ENCODE data around the gene RUVBL2. TPM values are rescaled to one million over a fixed set of nuclear protein-coding genes. Genes with fewer than 3 reads are reported as not detected.

Gene RUVBL2
- total RNA-seq, result 175 and 353 TPM in 2 replicates

DNA sequence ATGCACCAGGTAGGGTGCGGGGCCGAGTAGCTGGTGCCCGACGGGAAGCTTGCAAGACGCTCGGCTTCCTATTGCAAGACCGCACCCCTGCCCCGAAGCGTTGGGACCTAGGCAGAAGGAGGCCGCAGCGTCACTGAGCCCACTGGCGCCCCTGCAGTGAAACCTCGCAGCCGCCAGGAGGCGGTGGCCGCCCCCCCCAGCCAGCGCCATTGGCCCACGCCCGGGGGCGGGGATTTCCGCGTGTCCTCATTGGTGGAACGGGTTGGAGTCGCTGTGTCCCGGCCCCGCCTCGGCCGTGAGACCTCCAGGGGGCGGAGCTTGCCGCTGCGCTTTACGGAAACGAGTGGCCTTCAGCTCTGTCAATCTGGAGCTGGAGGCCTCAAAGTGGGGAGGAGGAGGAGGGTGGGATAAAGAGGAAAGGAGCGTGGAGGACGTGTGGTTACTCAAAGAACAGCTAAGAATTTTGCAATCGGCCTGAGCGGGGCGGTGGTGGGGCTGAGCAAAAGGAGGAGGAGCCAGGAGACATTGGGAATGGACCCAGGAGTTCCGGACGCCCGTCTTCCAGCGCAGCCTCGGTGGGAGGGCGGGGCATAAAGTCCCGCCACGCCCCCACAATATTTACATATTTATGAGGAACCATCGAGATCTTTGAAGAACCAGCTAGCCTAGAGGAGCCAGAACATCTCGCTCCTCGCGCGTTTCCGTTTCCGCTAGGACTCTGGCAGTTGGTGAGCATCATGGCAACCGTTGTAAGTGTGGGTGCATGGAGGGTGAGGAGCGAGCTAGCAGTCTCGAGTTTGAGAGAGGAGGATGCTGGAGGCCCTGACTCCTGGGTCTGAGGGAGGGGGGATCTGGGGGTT, at the start of gene RUVBL2, which contains the start of gene GYS1:
Gene RUVBL2, plus strand, starts transcription at position 713 of the 860 bp plus-strand sequence. Its CDS starts 25 bp downstream, at position 738.
Gene GYS1, minus strand, starts transcription at position 135 of the 860 bp plus-strand sequence. CDS start 197 bp downstream, outside the sequence.

DNA sequence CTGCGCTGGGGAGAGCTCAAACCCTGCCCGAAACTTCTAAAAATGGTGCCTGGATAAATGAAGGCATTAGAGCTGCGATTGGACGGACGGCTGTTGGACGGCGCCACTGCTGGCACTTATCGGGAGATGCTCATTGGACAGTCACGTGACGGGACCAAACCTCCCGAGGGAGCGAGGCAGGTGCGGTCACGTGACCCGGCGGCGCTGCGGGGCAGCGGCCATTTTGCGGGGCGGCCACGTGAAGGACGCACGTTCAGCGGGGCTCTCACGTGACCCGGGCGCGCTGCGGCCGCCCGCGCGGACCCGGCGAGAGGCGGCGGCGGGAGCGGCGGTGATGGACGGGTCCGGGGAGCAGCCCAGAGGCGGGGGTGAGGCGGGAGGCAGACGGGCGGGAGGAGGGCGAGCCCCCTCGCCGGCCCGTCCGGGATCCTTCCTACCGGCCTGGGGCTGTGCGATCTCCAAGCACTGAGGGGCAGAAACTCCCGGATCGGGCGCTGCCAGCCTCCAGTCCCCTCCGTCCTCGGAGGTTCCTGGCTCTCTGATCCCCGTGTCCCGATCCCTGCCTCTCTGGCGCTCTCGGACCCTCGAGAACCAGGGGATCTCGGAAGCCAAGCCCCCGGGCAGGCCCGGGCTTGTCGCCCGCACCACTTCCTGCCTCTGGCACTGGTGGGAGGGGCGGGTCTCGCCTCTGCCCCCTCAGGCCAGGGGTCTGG, 38.9 kb upstream of the RUVBL2 start, which contains the start of gene BAX:
Gene BAX, plus strand, starts transcription at position 281 of the 713 bp plus-strand sequence. Its CDS starts 54 bp downstream, at position 335.

DNA sequence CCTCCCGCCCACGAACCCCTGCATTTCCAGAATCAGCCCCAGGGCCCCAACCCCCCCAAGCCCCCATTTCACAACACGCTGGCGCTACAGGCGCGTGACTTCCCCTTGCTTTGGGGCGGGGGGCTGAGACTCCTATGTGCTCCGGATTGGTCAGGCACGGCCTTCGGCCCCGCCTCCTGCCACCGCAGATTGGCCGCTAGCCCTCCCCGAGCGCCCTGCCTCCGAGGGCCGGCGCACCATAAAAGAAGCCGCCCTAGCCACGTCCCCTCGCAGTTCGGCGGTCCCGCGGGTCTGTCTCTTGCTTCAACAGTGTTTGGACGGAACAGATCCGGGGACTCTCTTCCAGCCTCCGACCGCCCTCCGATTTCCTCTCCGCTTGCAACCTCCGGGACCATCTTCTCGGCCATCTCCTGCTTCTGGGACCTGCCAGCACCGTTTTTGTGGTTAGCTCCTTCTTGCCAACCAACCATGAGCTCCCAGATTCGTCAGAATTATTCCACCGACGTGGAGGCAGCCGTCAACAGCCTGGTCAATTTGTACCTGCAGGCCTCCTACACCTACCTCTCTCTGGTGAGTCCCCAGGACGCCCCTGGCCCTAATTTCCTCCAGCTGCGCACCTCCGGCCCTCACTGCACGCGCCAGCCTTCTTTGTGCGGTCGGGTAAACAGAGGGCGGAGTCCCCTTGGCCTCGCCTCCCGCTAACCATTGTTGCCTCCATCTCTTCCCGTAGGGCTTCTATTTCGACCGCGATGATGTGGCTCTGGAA, 28.5 kb upstream of the RUVBL2 start, which contains the start of gene FTL:
Gene FTL, plus strand, starts transcription at position 270 of the 766 bp plus-strand sequence. Its CDS starts 199 bp downstream, at position 469.

DNA sequence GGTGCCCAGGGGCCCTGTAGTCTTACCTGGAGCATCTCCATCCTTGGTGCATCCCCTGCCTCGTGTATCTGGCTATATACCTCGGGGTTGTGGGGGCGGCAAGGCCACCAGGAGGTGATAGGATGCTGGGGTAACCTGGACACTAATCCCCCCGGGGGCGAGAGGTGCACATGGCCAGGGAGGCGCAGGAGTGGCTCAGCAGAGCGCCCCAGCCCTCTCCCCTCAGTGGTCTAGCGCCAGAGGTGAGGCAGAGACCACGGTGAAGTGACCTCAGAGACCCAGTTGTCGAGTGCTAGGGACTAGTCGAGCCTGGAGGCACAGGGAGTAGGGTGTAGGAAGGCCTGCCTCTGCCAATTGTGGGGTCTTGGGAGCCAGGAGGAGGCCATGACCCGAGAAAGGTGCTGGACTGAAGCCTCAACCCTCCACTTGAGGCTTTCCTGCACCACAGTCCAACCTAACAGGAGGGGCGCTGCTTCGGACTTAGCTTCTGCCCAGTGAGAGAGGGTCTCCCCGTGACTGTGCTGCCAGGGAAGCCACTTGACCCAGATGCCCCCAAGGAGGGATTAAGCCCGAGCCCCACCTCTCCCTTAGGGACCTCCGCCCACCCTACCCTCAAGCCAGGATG, 23.5 kb downstream of the RUVBL2 start, which contains the start of gene LHB:
Gene LHB, minus strand, starts transcription at position 51 of the 625 bp plus-strand sequence. Its CDS starts 10 bp downstream, at position 41.

DNA sequence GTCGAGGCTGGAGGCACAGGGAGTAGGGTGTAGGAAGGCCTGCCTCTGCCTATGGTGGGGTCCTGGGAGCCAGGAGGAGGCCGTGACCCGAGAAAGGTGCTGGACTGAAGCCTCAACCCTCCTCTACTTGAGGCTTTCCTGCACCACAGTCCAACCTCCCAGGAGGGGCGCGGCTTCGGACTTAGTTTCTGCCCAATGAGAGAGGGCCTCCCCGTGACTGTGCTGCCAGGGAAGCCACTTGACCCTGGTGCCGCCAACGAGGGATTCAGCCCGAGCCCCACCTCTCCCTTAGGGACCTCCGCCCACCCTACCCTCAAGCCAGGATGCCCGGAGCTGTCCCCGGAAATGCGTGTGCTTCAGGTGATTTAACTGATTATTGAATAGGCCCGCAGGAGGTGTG, 30.5 kb downstream of the RUVBL2 start, which contains the start of gene CGB3:
Gene CGB3, minus strand, starts transcription at position 101 of the 400 bp plus-strand sequence. CDS start 362 bp downstream, outside the sequence.

DNA sequence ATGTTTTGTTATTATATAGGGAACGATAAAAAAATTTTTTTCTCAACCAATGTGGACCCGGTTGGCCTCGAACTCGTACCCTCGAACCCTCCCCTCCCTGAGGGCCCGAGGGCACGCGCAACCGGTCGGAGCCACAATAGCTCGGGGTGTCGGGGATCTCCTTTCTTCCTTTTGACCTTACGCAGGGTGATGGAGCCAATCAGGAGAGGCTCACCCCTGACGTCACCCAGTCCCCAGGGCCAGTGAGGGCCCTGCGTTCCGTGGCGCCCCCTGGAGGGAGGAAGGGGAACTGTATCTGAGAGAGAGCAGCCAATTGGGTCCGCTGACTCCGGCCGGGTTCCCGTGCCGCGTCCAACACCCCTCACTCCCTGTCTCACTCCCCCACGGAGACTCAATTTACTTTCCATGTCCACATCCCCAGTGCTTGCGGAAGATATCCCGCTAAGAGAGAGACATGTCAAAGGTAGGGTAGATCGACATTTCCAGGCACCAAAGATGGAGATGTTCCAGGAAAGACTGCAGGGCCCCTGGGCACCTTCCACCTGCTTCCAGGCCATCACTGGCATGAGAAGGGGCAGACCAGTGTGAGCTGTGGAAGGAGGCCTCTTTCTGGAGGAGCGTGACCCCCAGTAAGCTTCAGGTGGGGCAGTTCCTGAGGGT, 38.1 kb downstream of the RUVBL2 start, which contains the start of gene CGB2:
Gene CGB2, plus strand, starts transcription at position 249 of the 660 bp plus-strand sequence. Its CDS starts 206 bp downstream, at position 455.

DNA sequence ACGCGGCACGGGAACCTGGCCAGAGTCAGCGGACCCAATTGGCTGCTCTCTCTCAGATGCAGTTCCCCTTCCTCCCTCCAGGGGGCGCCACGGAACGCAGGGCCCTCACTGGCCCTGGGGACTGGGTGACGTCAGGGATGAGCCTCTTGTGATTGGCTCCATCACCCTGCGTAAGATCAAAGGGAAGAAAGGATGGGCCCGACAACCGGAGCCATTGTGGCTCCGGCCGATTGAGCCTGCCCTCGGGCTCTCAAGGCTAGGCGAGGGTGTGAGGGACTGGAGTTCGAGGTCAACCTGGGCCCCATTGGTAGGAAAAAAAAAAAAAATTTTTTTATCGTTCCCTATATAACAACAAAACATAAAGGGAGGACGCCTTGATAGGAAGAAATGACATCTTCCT, 43.1 kb downstream of the RUVBL2 start, which contains the start of gene CGB1:
Gene CGB1, minus strand, starts transcription at position 81 of the 400 bp plus-strand sequence. CDS start 184 bp downstream, outside the sequence.

DNA sequence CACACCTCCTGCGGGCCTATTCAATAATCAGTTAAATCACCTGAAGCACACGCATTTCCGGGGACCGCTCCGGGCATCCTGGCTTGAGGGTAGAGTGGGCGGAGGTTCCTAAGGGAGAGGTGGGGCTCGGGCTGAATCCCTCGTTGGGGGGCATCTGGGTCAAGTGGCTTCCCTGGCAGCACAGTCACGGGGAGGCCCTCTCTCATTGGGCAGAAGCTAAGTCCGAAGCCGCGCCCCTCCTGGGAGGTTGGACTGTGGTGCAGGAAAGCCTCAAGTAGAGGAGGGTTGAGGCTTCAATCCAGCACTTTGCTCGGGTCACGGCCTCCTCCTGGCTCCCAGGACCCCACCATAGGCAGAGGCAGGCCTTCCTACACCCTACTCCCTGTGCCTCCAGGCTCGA, 49.9 kb downstream of the RUVBL2 start, which contains the start of gene CGB5:
Gene CGB5, plus strand, starts transcription at position 301 of the 400 bp plus-strand sequence. CDS start 362 bp downstream, outside the sequence.

DNA sequence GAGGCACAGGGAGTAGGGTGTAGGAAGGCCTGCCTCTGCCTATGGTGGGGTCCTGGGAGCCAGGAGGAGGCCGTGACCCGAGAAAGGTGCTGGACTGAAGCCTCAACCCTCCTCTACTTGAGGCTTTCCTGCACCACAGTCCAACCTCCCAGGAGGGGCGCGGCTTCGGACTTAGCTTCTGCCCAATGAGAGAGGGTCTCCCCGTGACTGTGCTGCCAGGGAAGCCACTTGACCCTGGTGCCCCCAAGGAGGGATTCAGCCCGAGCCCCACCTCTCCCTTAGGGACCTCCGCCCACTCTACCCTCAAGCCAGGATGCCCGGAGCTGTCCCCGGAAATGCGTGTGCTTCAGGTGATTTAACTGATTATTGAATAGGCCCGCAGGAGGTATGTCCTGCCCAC, 55.3 kb downstream of the RUVBL2 start, which contains the start of gene CGB8:
Gene CGB8, minus strand, starts transcription at position 101 of the 400 bp plus-strand sequence. CDS start 372 bp downstream, outside the sequence.

DNA sequence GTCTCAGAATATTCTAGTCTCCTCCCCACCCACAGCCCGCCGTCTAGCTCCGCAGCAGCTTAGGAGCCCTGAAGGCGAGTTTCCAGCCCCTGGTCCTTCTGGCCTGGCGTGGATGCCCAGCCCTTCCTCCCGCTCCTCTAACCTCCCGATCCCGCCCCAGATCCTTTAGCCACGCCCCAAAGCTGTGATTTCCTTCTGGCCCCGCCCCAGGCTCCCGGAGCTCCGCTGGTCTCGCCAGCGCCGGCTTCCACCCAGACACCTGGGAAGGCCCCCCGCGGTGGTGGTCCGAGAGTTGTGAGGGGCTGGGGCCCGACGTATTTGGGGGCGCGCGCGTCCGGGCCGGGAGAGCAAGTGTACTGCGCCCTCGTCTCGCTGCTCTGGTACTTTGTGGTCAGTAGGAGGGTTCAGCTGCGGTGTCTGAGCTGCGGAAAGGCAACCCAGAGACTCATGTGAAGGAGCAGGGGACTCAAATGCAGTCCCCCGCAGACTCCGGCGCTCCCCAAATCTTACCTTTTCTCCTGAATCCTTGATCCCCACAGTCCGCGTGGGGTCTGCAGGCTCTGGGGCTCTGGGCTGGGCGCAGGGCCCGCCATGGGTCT, 64.0 kb downstream of the RUVBL2 start, which contains the start of gene CGB7:
Gene CGB7, minus strand, starts transcription at position 114 of the 599 bp plus-strand sequence. CDS start 2,374 bp downstream, outside the sequence.

DNA sequence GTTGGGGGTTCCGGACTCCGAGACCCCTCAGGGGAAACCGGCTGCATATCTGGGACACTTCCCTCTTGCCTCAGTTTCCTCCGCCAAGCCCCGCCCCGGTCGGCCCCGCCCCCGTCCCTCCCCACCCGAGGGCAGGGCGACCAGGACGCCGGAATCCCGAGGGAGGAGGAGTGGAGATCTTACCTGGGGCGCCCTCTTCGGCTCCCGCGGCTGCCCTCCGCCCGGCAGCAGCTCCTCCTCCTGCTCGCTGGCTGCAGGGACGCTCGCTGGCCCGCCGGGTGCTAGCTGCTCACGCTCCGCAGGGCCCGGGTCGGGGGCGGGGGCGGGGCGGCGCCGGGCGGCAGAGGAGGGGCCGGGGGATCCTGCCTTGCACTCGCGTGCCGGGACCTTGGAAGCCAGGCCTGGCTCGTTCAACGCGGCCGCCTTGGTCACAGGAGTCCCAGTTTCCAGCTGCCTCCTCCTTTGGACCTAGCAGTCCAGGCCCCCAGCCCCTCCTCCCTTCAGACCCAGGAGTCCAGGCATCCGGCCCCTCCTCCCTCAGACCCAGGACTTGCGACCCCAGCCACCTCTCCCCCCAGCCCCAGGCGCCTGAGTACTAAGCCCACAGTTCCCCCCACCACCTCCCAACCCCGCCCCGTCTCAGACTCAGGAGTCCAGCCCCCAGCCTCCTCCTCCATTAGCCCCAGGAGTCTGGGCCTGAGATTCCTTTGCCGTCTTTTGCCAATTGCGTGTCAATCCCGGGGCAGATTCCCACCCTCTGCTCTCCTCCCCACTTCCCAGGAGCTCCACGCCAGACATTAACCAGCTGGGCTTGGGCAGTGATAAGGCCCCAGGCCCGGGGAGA, 71.3 kb downstream of the RUVBL2 start, which contains the start of gene NTF4:
Gene NTF4, minus strand, starts transcription at position 51 of the 844 bp plus-strand sequence. CDS start 2,821 bp downstream, outside the sequence.

Other genes starting within 250 kb of the RUVBL2 start
- gene IZUMO1, start 247.0 kb upstream of the RUVBL2 start, total RNA-seq, result not detected in 2 replicates
- gene FUT1, start 241.2 kb upstream of the RUVBL2 start, total RNA-seq, result under 0.01 TPM in 2 replicates
- gene FGF21, start 238.4 kb upstream of the RUVBL2 start, total RNA-seq, result not detected in 2 replicates
- gene BCAT2, start 182.9 kb upstream of the RUVBL2 start, total RNA-seq, result 46.4 and 51.6 TPM in 2 replicates
- gene HSD17B14, start 157.4 kb upstream of the RUVBL2 start, total RNA-seq, result 6.0 TPM in 2 replicates
- gene PLEKHA4, start 125.3 kb upstream of the RUVBL2 start, total RNA-seq, result 33.5 and 35.4 TPM in 2 replicates
- 70.0 and 111 TPM in 2 replicates for gene PPP1R15A, start 121.5 kb upstream of the RUVBL2 start, total RNA-seq
- gene TULP2, start 95.1 kb upstream of the RUVBL2 start, total RNA-seq, result 0.44 and 1.7 TPM in 2 replicates
- 185 and 330 TPM in 2 replicates for gene NUCB1, start 93.6 kb upstream of the RUVBL2 start, total RNA-seq
- not detected in 2 replicates for gene DHDH, start 60.2 kb upstream of the RUVBL2 start, total RNA-seq
- 84.1 and 144 TPM in 2 replicates for gene BAX, start 39.0 kb upstream of the RUVBL2 start, total RNA-seq
- 3,972 and 15,717 TPM in 2 replicates for gene FTL, start 28.6 kb upstream of the RUVBL2 start, total RNA-seq
- 41.5 and 53.4 TPM in 2 replicates for gene GYS1, start 578 bp upstream of the RUVBL2 start, total RNA-seq
- not detected in 2 replicates for gene LHB, start 23.2 kb downstream of the RUVBL2 start, total RNA-seq
- not detected in 2 replicates for gene CGB3, start 30.4 kb downstream of the RUVBL2 start, total RNA-seq
- gene CGB2, start 38.0 kb downstream of the RUVBL2 start, total RNA-seq, result not detected in 2 replicates
- not detected in 2 replicates for gene CGB1, start 43.0 kb downstream of the RUVBL2 start, total RNA-seq
- not detected in 2 replicates for gene CGB5, start 50.0 kb downstream of the RUVBL2 start, total RNA-seq
- gene CGB8, start 55.2 kb downstream of the RUVBL2 start, total RNA-seq, result not detected in 2 replicates
- not detected in 2 replicates for gene CGB7, start 63.9 kb downstream of the RUVBL2 start, total RNA-seq
- gene NTF4, start 70.9 kb downstream of the RUVBL2 start, total RNA-seq, result not detected in 2 replicates
- not detected in 2 replicates for gene KCNA7, start 78.8 kb downstream of the RUVBL2 start, total RNA-seq
- gene SNRNP70, start 91.6 kb downstream of the RUVBL2 start, total RNA-seq, result 116 and 242 TPM in 2 replicates
- 6.3 and 7.4 TPM in 2 replicates for gene LIN7B, start 120.5 kb downstream of the RUVBL2 start, total RNA-seq
- 0.99 TPM in 1 of 2 replicates, not detected in the other for gene C19orf73, start 125.3 kb downstream of the RUVBL2 start, total RNA-seq
- gene PPFIA3, start 125.7 kb downstream of the RUVBL2 start, total RNA-seq, result 1.0 and 1.5 TPM in 2 replicates
- gene HRC, start 161.5 kb downstream of the RUVBL2 start, total RNA-seq, result not detected in 2 replicates
- gene TRPM4, start 163.9 kb downstream of the RUVBL2 start, total RNA-seq, result 23.0 and 27.0 TPM in 2 replicates

Measured in smooth muscle cell of trachea (primary cell).